IPS-18a (cell line): ENCODE measurements around the gene NLRX1.

Experiments
- H3K27ac ChIP-seq: one replicate; pipeline ENCODE4 v1.5.1; 2013; ENCODE audit warnings: low read length
- H3K27me3 ChIP-seq: one replicate; pipeline ENCODE4 v1.6.1; 2013; ENCODE audit warnings: mild to moderate bottlenecking, low read length; ENCODE audit not compliant: control insufficient read depth, insufficient read depth
- H3K36me3 ChIP-seq: one replicate; pipeline ENCODE4 v1.6.1; 2013; ENCODE audit warnings: low read depth, low read length; ENCODE audit not compliant: control insufficient read depth
- H3K4me1 ChIP-seq: one replicate; pipeline ENCODE4 v1.6.1; 2013; ENCODE audit warnings: low read depth, low read length; ENCODE audit not compliant: control insufficient read depth
- H3K4me3 ChIP-seq: one replicate; pipeline ENCODE4 v1.5.1; 2013; ENCODE audit warnings: low read length
- H3K9ac ChIP-seq: one replicate; pipeline ENCODE4 v1.6.1; 2013; ENCODE audit warnings: mild to moderate bottlenecking, low read length, moderate library complexity
- H3K9me3 ChIP-seq: one replicate; pipeline ENCODE4 v1.6.1; 2013; ENCODE audit warnings: low read depth, low read length; ENCODE audit not compliant: control insufficient read depth

The NLRX1 gene

GRCh38 chr11:119202554-119202953, 34.0 kb downstream of the NLRX1 start:
- Histone ChIP-seq H3K4me3 (no peak overlapping the region), H3K4me1 (peaks cover 9% of the 10 kb centered on the region), H3K36me3 (no peaks in the 10 kb centered on the region), H3K9me3 (no peaks in the 10 kb centered on the region), H3K27me3 (no peaks in the 10 kb centered on the region), H3K9ac (no peak overlapping the region), H3K27ac (no peak overlapping the region)

- Histone ChIP-seq H3K9ac (no peak overlapping the region), H3K27ac (no peak overlapping the region), H3K4me1 (peaks cover 19% of the 10 kb centered on the region), H3K36me3 (no peaks in the 10 kb centered on the region), H3K27me3 (no peaks in the 10 kb centered on the region), H3K9me3 (no peaks in the 10 kb centered on the region), H3K4me3 (no peak overlapping the region)
Measured at GRCh38 chr11:119204066-119204465, 35.5 kb downstream of the NLRX1 start.

DNA sequence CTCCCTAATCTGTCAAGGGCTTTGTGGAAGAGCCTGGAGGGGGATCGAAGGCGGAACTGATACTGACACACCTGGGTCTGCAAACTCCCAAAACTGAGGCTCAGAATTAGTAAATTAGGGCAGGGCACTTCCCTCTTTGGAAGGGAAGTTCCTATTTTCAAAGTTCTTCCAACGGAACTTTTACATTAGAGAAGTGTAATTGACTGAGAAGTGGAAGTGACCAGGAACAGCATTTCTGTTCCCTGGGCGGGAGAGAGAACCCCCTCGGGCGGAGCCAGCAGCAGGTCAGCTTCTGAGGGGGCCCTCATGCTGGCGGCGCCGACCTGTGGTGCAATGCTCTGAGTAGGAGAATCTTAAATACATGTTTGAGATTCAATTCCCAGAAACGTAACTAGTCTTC, 36.6 kb downstream of the NLRX1 start:
- Histone ChIP-seq H3K27ac (no peak overlapping the region), H3K36me3 (no peaks in the 10 kb centered on the region), H3K4me3 (no peak overlapping the region), H3K4me1 (peaks cover 27% of the 10 kb centered on the region), H3K9me3 (no peaks in the 10 kb centered on the region), H3K9ac (no peak overlapping the region), H3K27me3 (no peaks in the 10 kb centered on the region)

- Histone ChIP-seq H3K9me3 (no peaks in the 10 kb centered on the region), H3K9ac (peak within 1 kb of the TSS; percentile 81), H3K27ac (peak within 1 kb of the TSS; percentile 84), H3K4me3 (peak within 1 kb of the TSS; percentile 99), H3K36me3 (no peaks in the 10 kb centered on the region), H3K4me1 (peaks cover 27% of the 10 kb centered on the region), H3K27me3 (no peaks in the 10 kb centered on the region)
Measured at GRCh38 chr11:119205574-119206510, 37.3 kb downstream of the NLRX1 start, which contains the start of gene CBL. TSS of gene CBL (plus strand) at chr11:119206339. CDS start at chr11:119206418, 79 bp downstream.

DNA sequence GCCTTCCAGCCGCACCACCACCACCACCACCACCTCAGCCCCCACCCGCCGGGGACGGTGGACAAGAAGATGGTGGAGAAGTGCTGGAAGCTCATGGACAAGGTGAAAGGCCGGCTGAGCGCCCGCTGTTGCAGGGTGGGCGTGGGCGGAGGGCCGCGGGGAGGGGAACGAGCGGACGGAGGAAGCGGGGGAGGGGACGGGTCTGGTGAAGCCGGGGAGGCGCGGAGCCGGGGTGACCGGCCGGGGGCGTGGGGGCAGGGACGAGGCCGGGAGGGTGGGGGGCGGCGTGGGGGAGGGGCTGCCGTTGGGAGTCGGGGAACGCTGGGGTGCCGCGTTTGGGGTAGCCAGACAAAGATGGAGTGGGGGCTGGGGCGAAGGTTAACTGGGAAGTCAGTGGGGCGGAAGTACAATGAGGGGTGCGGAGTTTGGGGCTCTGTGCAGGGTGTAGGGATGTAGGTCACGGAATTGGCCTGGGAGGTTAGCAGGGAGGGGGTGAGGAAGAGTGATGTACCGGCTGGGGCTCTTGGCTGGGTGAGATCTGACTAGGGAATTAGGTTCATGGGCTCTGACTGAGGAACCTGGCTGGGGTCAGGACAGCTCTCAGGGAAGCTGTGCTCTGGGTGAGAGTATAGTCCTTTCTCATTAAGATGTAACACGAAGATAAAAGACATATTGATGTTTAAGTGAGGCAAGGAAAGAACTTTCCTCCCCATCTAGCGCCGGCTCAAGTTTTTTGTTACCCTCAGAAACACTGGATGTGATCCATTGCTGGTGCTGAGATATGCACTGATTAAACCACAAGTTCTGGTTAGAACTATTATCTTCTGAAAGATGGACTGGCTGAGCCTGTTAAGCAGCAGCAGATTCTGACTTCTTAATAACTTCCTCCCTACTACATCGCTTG, 38.2 kb downstream of the NLRX1 start:
- Histone ChIP-seq H3K27ac (peak overlapping the region; percentile 84), H3K4me3 (peak overlapping the region; percentile 99)

DNA sequence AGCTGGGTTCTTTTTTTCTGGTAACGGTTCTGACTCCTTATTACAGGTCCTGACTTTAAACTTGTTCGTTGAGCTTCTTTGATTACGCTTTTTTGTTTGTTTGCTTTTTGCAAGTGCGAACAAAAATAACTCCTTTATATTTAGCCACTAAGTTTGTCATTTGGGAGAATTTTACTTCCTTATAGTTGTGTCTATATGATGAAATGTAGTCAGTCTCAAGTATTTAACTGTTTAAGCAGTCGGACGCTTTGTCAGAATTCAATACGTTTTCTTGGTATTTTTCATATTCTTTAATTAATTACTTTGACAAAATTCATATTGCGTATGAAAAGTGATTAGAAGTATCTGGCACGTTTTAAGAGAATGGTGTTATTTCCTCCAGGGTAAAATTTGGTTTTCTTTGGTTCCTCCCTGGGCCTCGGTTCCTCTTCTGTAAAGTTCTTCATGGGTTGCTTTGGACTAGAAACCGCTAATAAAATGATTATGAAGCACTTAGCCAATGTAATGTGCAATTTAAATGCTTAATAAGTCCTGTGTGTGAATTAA, 39.0 kb downstream of the NLRX1 start:
- Histone ChIP-seq H3K4me3 (peak overlapping the region; percentile 99), H3K4me1 (peaks cover 27% of the 10 kb centered on the region), H3K27me3 (no peaks in the 10 kb centered on the region), H3K36me3 (no peaks in the 10 kb centered on the region), H3K27ac (no peak overlapping the region), H3K9me3 (no peaks in the 10 kb centered on the region), H3K9ac (peak overlapping the region; percentile 66)

More for the DNA sequence above, 38.2 kb downstream of the NLRX1 start:
- H3K36me3 ChIP-seq, result no peaks in the 10 kb centered on the region
- no peaks in the 10 kb centered on the region for H3K9me3 ChIP-seq
- H3K4me1 ChIP-seq, result peaks cover 27% of the 10 kb centered on the region
- H3K27me3 ChIP-seq, result no peaks in the 10 kb centered on the region
- peak overlapping the region; percentile 81 for H3K9ac ChIP-seq

DNA sequence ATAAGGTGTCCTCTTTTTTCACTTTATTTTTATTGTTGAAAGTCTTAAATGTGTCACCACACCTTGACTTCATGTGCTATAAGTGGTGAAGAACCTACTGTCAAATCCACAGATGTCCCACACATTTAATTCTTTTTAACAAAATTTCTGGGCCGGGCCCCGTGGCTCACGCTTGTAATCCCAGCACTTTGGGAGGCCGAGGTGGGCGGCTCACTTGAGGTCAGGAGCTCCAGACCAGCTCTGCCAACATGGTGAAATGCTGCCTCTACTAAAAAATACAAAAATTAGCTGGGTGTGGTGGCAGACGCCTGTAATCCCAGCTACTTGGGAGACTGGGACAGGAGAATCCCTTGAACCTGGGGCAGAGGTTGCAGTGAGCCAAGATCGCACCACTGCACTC, 40.7 kb downstream of the NLRX1 start:
- Histone ChIP-seq H3K4me3 (no peak overlapping the region), H3K4me1 (peaks cover 27% of the 10 kb centered on the region), H3K36me3 (no peaks in the 10 kb centered on the region), H3K27me3 (no peaks in the 10 kb centered on the region), H3K9ac (no peak overlapping the region), H3K9me3 (no peaks in the 10 kb centered on the region), H3K27ac (no peak overlapping the region)

DNA sequence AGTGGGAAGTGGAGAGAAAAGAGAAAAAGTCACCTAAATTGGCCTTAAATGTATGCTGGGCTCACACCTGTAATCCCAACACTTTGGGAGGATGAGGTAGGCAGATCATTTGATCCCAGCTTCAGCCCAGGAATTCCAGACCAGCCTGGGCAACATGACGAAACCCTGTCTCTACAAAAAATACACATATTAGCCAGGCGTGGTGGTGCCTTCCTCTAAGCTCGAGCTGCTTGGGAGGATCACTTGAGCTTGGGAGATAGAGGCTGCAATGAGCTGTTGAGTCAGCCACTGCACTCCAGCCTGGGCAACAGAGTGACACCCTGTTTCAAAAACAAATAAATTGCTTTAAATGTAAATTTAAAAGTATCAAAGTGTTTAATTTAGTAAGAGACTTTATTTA, 41.5 kb downstream of the NLRX1 start:
- no peaks in the 10 kb centered on the region for H3K9me3 ChIP-seq
- H3K9ac ChIP-seq, result no peak overlapping the region
- H3K27ac ChIP-seq, result no peak overlapping the region
- no peaks in the 10 kb centered on the region for H3K36me3 ChIP-seq
- H3K4me1 ChIP-seq, result peaks cover 24% of the 10 kb centered on the region
- H3K4me3 ChIP-seq, result no peak overlapping the region
- no peaks in the 10 kb centered on the region for H3K27me3 ChIP-seq

DNA sequence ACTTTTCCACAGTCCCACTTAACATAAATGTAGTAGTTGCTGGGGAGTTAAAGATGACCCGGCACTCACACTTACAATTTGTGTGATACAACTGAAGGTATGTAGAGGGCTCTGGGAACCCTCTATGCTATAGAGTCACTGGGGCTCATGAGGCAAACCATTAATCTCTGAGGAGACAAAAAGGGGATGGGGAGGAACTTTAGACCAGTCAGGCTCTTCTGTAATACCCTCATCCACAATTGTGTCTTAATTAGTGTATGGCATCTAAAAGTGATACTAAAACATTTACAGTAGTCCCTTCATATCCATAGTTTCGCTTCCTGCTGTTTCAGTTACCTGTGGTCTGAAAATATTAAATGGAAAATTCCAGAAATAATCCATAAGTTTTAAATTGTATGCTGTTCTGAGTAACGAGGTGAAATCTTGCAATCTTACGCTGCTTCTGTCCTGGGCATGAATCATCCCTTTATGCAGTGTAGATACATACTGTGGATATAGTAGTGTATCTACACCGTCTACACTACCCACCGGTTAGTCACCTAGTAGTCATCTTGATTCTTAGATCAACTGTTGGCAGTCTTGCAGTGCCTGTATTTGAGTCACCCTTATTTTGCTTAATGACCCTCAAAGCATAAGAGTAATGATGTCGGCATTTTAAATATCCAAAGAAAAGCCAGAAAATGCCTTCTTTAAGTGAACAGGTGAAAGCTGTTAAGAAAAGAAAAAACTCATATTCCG, 49.8 kb downstream of the NLRX1 start:
- H3K36me3 ChIP-seq, result no peaks in the 10 kb centered on the region
- H3K4me1 ChIP-seq, result no peaks in the 10 kb centered on the region
- no peak overlapping the region for H3K9ac ChIP-seq
- H3K27me3 ChIP-seq, result no peaks in the 10 kb centered on the region
- H3K4me3 ChIP-seq, result no peak overlapping the region
- H3K9me3 ChIP-seq, result no peaks in the 10 kb centered on the region
- H3K27ac ChIP-seq, result no peak overlapping the region

DNA sequence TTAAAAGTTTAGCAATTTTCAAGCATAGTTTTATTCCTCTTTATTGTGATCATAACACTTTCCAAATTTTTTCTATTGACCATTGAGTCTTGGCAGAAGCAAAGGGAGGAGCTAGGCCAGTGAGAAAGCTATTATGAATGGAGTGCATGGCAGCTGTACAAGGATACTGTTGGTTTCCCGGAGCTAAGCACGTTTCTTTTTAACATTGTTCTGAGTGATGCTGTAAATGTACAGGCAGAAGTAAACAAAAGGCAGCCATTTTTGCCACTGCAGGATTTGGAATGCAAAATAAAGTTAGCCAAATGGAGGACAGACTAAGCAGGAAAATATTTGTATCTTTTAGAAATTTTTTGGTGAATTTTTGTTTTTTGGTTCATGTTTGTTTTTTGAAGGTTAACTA, 53.8 kb downstream of the NLRX1 start:
- H3K4me3 ChIP-seq, result no peak overlapping the region
- H3K27ac ChIP-seq, result no peak overlapping the region
- H3K9me3 ChIP-seq, result no peaks in the 10 kb centered on the region
- H3K9ac ChIP-seq, result no peak overlapping the region
- H3K27me3 ChIP-seq, result no peaks in the 10 kb centered on the region
- no peaks in the 10 kb centered on the region for H3K36me3 ChIP-seq
- H3K4me1 ChIP-seq, result no peaks in the 10 kb centered on the region

- no peaks in the 10 kb centered on the region for H3K4me1 ChIP-seq
- no peaks in the 10 kb centered on the region for H3K9me3 ChIP-seq
- H3K27me3 ChIP-seq, result no peaks in the 10 kb centered on the region
- no peak overlapping the region for H3K27ac ChIP-seq
- no peaks in the 10 kb centered on the region for H3K36me3 ChIP-seq
- H3K4me3 ChIP-seq, result no peak overlapping the region
- no peak overlapping the region for H3K9ac ChIP-seq
Measured at GRCh38 chr11:119222891-119223290, 54.4 kb downstream of the NLRX1 start.
